ENCODE measurements around the gene CCDC34.
A peak's percentile ranks its signal among the peaks of the same experiment; 100 is the strongest.

The CCDC34 gene

GRCh38 chr11:27386181-27386845, 23.3 kb upstream of the CCDC34 start:
- no peak for DNase-seq

GRCh38 chr11:27385245-27385644, 22.2 kb upstream of the CCDC34 start:
- no peak for DNase-seq
- no peak for TF ChIP-seq POLR2A (IDR thresholded peaks at IDR 0.05; ENCODE audit: low read length)
- TF ChIP-seq GATA1 (IDR thresholded peaks at IDR 0.05; ENCODE audit: low read depth, low read length), result no peak

More at GRCh38 chr11:27386181-27386845, 23.3 kb upstream of the CCDC34 start:
- no peak for TF ChIP-seq POLR2A (IDR thresholded peaks at IDR 0.05; ENCODE audit: low read length)
- no peak for TF ChIP-seq GATA1 (IDR thresholded peaks at IDR 0.05; ENCODE audit: low read depth, low read length)

- DNase-seq, result no peak
- TF ChIP-seq POLR2A (IDR thresholded peaks at IDR 0.05; ENCODE audit: low read length) (no peak), GATA1 (IDR thresholded peaks at IDR 0.05; ENCODE audit: low read depth, low read length) (no peak)
Measured at GRCh38 chr11:27384227-27384626, 21.2 kb upstream of the CCDC34 start.

GRCh38 chr11:27383645-27384044, 20.6 kb upstream of the CCDC34 start:
- no peak for DNase-seq
- TF ChIP-seq POLR2A (IDR thresholded peaks at IDR 0.05; ENCODE audit: low read length) (no peak), GATA1 (IDR thresholded peaks at IDR 0.05; ENCODE audit: low read depth, low read length) (no peak)

- no peak for DNase-seq
- TF ChIP-seq POLR2A (IDR thresholded peaks at IDR 0.05; ENCODE audit: low read length), result no peak
- TF ChIP-seq GATA1 (IDR thresholded peaks at IDR 0.05; ENCODE audit: low read depth, low read length), result no peak
Measured at GRCh38 chr11:27381238-27381666, 18.2 kb upstream of the CCDC34 start.

GRCh38 chr11:27380771-27381170, 17.8 kb upstream of the CCDC34 start:
- TF ChIP-seq POLR2A (IDR thresholded peaks at IDR 0.05; ENCODE audit: low read length) (no peak), GATA1 (IDR thresholded peaks at IDR 0.05; ENCODE audit: low read depth, low read length) (no peak)
- no peak for DNase-seq

- DNase-seq, result no peak
- TF ChIP-seq GATA1 (IDR thresholded peaks at IDR 0.05; ENCODE audit: low read depth, low read length) (no peak), POLR2A (IDR thresholded peaks at IDR 0.05; ENCODE audit: low read length) (no peak)
Measured at GRCh38 chr11:27379449-27379848, 16.4 kb upstream of the CCDC34 start.

- TF ChIP-seq POLR2A (IDR thresholded peaks at IDR 0.05; ENCODE audit: low read length), result no peak
- TF ChIP-seq GATA1 (IDR thresholded peaks at IDR 0.05; ENCODE audit: low read depth, low read length), result no peak
Measured at GRCh38 chr11:27375370-27375769, 12.4 kb upstream of the CCDC34 start.

GRCh38 chr11:27373856-27374602, 11.0 kb upstream of the CCDC34 start:
- DNase-seq, result no peak
- no peak for TF ChIP-seq GATA1 (IDR thresholded peaks at IDR 0.05; ENCODE audit: low read depth, low read length)
- no peak for TF ChIP-seq POLR2A (IDR thresholded peaks at IDR 0.05; ENCODE audit: low read length)

More at GRCh38 chr11:27375370-27375769, 12.4 kb upstream of the CCDC34 start:
- no peak for DNase-seq

GRCh38 chr11:27373392-27373791, 10.4 kb upstream of the CCDC34 start:
- no peak for TF ChIP-seq GATA1 (IDR thresholded peaks at IDR 0.05; ENCODE audit: low read depth, low read length)
- no peak for TF ChIP-seq POLR2A (IDR thresholded peaks at IDR 0.05; ENCODE audit: low read length)
- DNase-seq, result no peak

GRCh38 chr11:27372164-27372563, 9.1 kb upstream of the CCDC34 start:
- peak; percentile 85 to 93 for DNase-seq
- no peak for TF ChIP-seq POLR2A (IDR thresholded peaks at IDR 0.05; ENCODE audit: low read length)
- peak; percentile 67 for TF ChIP-seq GATA1 (IDR thresholded peaks at IDR 0.05; ENCODE audit: low read depth, low read length)

- DNase-seq, result no peak
- TF ChIP-seq GATA1 (IDR thresholded peaks at IDR 0.05; ENCODE audit: low read depth, low read length), result no peak
- no peak for TF ChIP-seq POLR2A (IDR thresholded peaks at IDR 0.05; ENCODE audit: low read length)
Measured at GRCh38 chr11:27371489-27371888, 8.5 kb upstream of the CCDC34 start.

GRCh38 chr11:27370374-27370773, 7.4 kb upstream of the CCDC34 start:
- TF ChIP-seq GATA1 (IDR thresholded peaks at IDR 0.05; ENCODE audit: low read depth, low read length), result no peak
- no peak for TF ChIP-seq POLR2A (IDR thresholded peaks at IDR 0.05; ENCODE audit: low read length)
- peak; percentile 12 to 34 for DNase-seq

- peak in 1 of 2 experiments; percentile 18 for DNase-seq
- TF ChIP-seq GATA1 (IDR thresholded peaks at IDR 0.05; ENCODE audit: low read depth, low read length), result no peak
Measured at GRCh38 chr11:27367881-27368280, 4.9 kb upstream of the CCDC34 start.

Measured in erythroblast (primary cell).